Smooth muscle cell (in vitro differentiated cells): Measurements from ENCODE around the gene ATRNL1. TPM values are rescaled to one million over a fixed set of nuclear protein-coding genes. Genes with fewer than 3 reads are reported as not detected.

Experiments
- DNase-seq: peaks from one replicate; lab custom pipeline; 2025; ENCODE audit not compliant: unreplicated experiment; lab: John Stamatoyannopoulos, UW
- H2AFZ ChIP-seq: fragments of 200-600 bp; sonication (generic); 2 replicates; pipeline ENCODE4 v1.6.0; 2016; ENCODE audit warnings: antibody characterized with exemption, low read depth, mild to moderate bottlenecking
- H3F3A ChIP-seq: fragments of 200-600 bp; sonication (generic); 2 replicates; pipeline ENCODE4 v1.6.0; 2017; ENCODE audit warnings: antibody characterized with exemption, low read depth
- H3K27ac ChIP-seq: fragments of 200-600 bp; sonication (generic); 2 replicates; pipeline ENCODE4 v1.5.1; 2016; ENCODE audit warnings: low read depth, mild to moderate bottlenecking
- H3K27me3 ChIP-seq: fragments of 200-600 bp; sonication (generic); 2 replicates; pipeline ENCODE4 v1.6.1; 2016; ENCODE audit warnings: low read depth, mild to moderate bottlenecking
- H3K36me3 ChIP-seq: fragments of 200-600 bp; sonication (generic); 2 replicates; pipeline ENCODE4 v1.5.1; 2016; ENCODE audit warnings: low read depth
- H3K4me1 ChIP-seq: fragments of 200-600 bp; sonication (generic); 2 replicates; pipeline ENCODE4 v1.5.1; 2016; ENCODE audit warnings: low read depth
- H3K4me2 ChIP-seq: fragments of 200-600 bp; sonication (generic); 2 replicates; pipeline ENCODE4 v1.6.0; 2016; ENCODE audit warnings: mild to moderate bottlenecking
- H3K4me3 ChIP-seq: fragments of 200-600 bp; sonication (generic); 2 replicates; pipeline ENCODE4 v1.5.1; 2016; ENCODE audit warnings: mild to moderate bottlenecking
- H3K79me2 ChIP-seq: fragments of 200-600 bp; sonication (generic); 2 replicates; pipeline ENCODE4 v1.6.0; 2016; ENCODE audit warnings: low read depth, mild to moderate bottlenecking
- H3K9ac ChIP-seq: fragments of 200-600 bp; sonication (generic); 2 replicates; pipeline ENCODE4 v1.6.0; 2016; ENCODE audit warnings: low read depth
- H3K9me3 ChIP-seq: fragments of 200-600 bp; sonication (generic); replicated peaks from 2 replicates; pipeline ENCODE4 v1.5.1; 2016; ENCODE audit warnings: low read depth
- H4K20me1 ChIP-seq: fragments of 200-600 bp; sonication (generic); 2 replicates; pipeline ENCODE4 v1.6.0; 2016; ENCODE audit warnings: low read depth
- CTCF ChIP-seq: fragments of 200-600 bp; sonication (generic); IDR thresholded peaks from 2 replicates; pipeline ENCODE4 v1.5.1; 2017; ENCODE audit warnings: borderline replicate concordance, mild to moderate bottlenecking, antibody characterized with exemption; ENCODE audit not compliant: insufficient read depth, poor library complexity, severe bottlenecking
- WGBS: methylation state at CpG from one replicate; pipeline ENCODE4 v1.1.7; 2016; ENCODE audit warnings: low lambda C conversion rate; 5-methylcytosine and 5-hydroxymethylcytosine counted together
- polyA plus RNA-seq: library from polyadenylated mRNA; unstranded; fragments of >200 nt; fragmentation: Nextera tagmentation; extraction: Ambion mirVana; gene quantifications from 2 replicates; pipeline ENCODE4 v1.2.1, GENCODE V29; 2016
- total RNA-seq: library from RNA; depleted of rRNA; stranded (reverse); fragments of >200 nt; gene quantifications from 2 replicates; pipeline ENCODE4 v1.2.3, GENCODE V29; 2014

The ATRNL1 gene
- total and polyA plus RNA-seq, 2 experiments from 2014 or later, result 2.7 to 14.9 TPM

GRCh38 chr10:115903845-115904244 is 810.7 kb downstream of the ATRNL1 start:
- no peaks in the 10 kb centered on the region for H3K9me3 ChIP-seq
- no peak for DNase-seq
- H2AFZ ChIP-seq, result no peak overlapping the region
- WGBS, result 96% methylated on average over 3 of the region's 3 CpGs
- no peaks in the 10 kb centered on the region for H3F3A ChIP-seq
- H3K27me3 ChIP-seq, result no peaks in the 10 kb centered on the region
- H3K36me3 ChIP-seq, result no peaks in the 10 kb centered on the region
- H3K4me2 ChIP-seq, result no peak overlapping the region
- no peak for TF ChIP-seq CTCF
- H3K4me1 ChIP-seq, result peaks cover 3% of the 10 kb centered on the region
- no peak overlapping the region for H3K9ac ChIP-seq
- H4K20me1 ChIP-seq, result no peaks in the 10 kb centered on the region
- H3K79me2 ChIP-seq, result no peaks in the 10 kb centered on the region
- H3K27ac ChIP-seq, result no peak overlapping the region
- H3K4me3 ChIP-seq, result no peak overlapping the region

- no peaks in the 10 kb centered on the region for H3K4me1 ChIP-seq
- no peak for TF ChIP-seq CTCF
- no peaks in the 10 kb centered on the region for H3K27me3 ChIP-seq
- H3K36me3 ChIP-seq, result no peaks in the 10 kb centered on the region
- H3K9ac ChIP-seq, result no peak overlapping the region
- no peaks in the 10 kb centered on the region for H3K9me3 ChIP-seq
- no peak overlapping the region for H3K4me3 ChIP-seq
- no peak overlapping the region for H2AFZ ChIP-seq
- no peaks in the 10 kb centered on the region for H3K79me2 ChIP-seq
- 85% methylated on average over 5 of the region's 5 CpGs for WGBS
- H3K4me2 ChIP-seq, result no peak overlapping the region
- H4K20me1 ChIP-seq, result no peaks in the 10 kb centered on the region
- H3K27ac ChIP-seq, result no peak overlapping the region
- H3F3A ChIP-seq, result no peaks in the 10 kb centered on the region
- DNase-seq, result no peak
These were observed 815.9 kb downstream of the ATRNL1 start for GRCh38 chr10:115909037-115909436.

GRCh38 chr10:115909962-115910731 is 817.0 kb downstream of the ATRNL1 start:
- Histone ChIP-seq H3K9ac (no peak overlapping the region), H3K4me1 (no peaks in the 10 kb centered on the region), H2AFZ (no peak overlapping the region), H3K36me3 (no peaks in the 10 kb centered on the region), H3K27ac (no peak overlapping the region), H3F3A (no peaks in the 10 kb centered on the region), H3K79me2 (no peaks in the 10 kb centered on the region), H3K4me3 (no peak overlapping the region), H3K4me2 (no peak overlapping the region), H4K20me1 (no peaks in the 10 kb centered on the region), H3K9me3 (no peaks in the 10 kb centered on the region), H3K27me3 (no peaks in the 10 kb centered on the region)
- no peak for TF ChIP-seq CTCF
- DNase-seq, result no peak
- WGBS, result 88% methylated on average over 4 of the region's 4 CpGs

GRCh38 chr10:115914475-115914874 is 821.3 kb downstream of the ATRNL1 start:
- Histone ChIP-seq H3K4me1 (no peaks in the 10 kb centered on the region), H3K27me3 (no peaks in the 10 kb centered on the region), H3K9ac (no peak overlapping the region), H2AFZ (no peak overlapping the region), H3K9me3 (no peaks in the 10 kb centered on the region), H3K4me3 (no peak overlapping the region), H3K4me2 (no peak overlapping the region), H3K36me3 (no peaks in the 10 kb centered on the region), H3F3A (no peaks in the 10 kb centered on the region), H3K27ac (no peak overlapping the region), H3K79me2 (no peaks in the 10 kb centered on the region), H4K20me1 (no peaks in the 10 kb centered on the region)
- no peak for TF ChIP-seq CTCF
- DNase-seq, result no peak
- 95% methylated on average over 3 of the region's 3 CpGs for WGBS
